Fibroblast of skin of scalp (primary cell): Measurements from ENCODE around the gene FHL3. TPM values are rescaled to one million over a fixed set of nuclear protein-coding genes. Genes with fewer than 3 reads are reported as not detected.

Source experiments
- DNase-seq: peaks from one replicate; pipeline ENCODE4 v3.0.0-alpha.2; 2013
- polyA plus RNA-seq, 2 experiments: library from polyadenylated mRNA; unstranded; fragments of 120-200 nt; gene quantifications; one replicate each; pipeline ENCODE4 v1.2.1, GENCODE V29; 2013; ENCODE audit not compliant: insufficient read length in 2 of 2

Gene FHL3
- 116 TPM for polyA plus RNA-seq (2013, experiment 1 of 2; ENCODE audit: insufficient read length)
- polyA plus RNA-seq (2013, experiment 2 of 2; ENCODE audit: insufficient read length) = 117 TPM

DNA sequence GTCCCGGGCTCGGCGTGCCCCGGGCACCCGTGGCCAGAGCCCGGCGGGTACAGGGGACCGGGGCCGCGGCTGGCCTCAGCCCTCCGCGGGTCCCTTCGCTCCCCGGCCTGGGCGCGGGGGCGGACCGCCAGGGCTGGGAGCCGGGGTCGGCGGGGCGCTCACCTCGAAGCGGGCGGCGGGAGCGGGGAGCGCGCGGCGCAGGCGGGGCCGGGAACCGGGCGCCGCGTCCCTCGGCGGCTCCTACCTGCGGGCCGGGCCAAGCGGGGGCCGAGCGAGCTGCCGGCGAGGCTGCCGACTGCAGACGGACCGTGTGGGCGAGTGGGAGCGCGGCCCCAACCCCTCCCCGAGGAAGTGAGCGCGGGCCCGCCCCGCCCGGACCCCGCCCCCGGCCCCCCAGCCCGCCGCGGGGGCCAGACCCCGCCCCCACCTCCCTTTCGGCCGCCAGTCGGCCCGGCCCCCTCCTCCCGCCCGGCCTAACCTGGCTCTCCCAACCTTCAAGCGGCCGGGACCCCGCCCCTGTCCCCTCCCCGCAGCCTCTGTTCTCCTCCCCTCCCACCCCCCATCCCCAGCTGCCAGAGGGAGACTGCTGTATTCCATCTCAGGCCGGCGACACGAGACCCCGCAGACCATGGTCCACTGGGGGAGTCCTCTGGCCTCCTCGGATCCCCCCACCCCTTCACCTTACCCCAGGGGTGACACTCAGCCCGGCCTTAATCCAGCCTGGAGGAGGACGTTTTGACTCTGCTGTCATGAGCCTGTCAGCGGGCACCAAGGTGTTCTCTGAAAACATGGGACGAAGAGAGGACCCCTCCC is at the start of gene FHL3:
TSS of gene FHL3 (minus strand) at position 320 of the 813 bp plus-strand sequence. CDS start 6,102 bp downstream, outside the sequence.
- DNase-seq = peak; percentile 73

- DNase-seq = no peak
Observed at GRCh38 chr1:38053416-38054091, 48.2 kb upstream of the FHL3 start.

DNA sequence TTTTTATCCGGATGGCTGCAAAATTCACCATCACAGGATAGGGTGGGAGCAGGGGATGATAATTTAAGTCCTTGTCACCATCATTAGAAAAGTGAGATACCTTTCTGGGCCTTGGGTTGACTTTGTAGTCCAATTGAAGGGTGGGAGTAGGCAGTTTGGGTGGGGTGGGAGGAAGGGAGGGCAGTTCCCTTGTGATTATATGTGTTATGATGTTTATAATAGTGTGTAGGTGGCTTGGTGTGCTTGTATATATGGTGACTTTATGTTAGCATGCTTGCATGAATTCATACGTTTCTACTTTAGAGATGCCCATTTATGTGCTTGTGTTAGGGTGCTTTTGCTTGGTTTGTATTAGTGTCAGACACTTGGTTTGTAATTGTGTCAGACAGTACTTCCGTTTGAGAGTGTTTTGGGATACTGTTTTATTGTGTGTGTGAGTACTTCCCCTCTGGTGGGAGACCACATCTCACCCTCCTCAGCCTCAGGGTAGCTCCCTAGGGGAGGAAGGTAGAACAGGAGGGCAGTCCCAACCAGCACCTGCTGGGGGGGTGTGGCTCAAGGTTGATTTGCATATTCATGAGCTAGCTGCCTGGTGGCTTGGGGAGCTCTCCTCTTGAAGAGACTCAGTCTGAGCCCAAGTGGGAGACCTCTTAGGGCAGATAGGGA is 47.6 kb upstream of the FHL3 start:
- no peak for DNase-seq

DNA sequence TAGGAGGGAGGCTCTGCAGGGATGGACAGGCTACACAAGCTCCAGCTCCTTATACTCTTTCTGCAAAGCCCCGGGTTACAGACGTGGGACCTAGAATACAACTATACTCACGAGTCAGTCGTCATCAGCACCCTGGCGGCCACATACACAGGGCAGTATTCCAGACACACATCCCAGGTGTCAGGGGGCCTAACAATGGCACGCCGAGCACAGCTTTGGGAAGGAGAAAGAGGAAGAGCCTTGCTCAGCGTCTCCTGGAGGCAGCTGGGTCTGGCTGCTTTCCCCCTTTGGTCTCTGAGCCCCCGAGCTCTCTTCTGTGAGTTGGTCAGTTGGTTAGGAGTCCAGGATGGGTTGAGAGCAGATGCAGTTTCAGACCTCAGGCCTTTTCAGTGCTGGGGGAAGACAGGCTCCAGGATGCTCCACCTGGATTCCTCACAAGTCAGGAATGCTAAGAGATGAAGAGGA is 45.8 kb upstream of the FHL3 start:
- DNase-seq = no peak

GRCh38 chr1:38050397-38051078 is 45.2 kb upstream of the FHL3 start:
- no peak for DNase-seq

GRCh38 chr1:38047603-38048141 is 42.4 kb upstream of the FHL3 start:
- DNase-seq = peak; percentile 28

DNA sequence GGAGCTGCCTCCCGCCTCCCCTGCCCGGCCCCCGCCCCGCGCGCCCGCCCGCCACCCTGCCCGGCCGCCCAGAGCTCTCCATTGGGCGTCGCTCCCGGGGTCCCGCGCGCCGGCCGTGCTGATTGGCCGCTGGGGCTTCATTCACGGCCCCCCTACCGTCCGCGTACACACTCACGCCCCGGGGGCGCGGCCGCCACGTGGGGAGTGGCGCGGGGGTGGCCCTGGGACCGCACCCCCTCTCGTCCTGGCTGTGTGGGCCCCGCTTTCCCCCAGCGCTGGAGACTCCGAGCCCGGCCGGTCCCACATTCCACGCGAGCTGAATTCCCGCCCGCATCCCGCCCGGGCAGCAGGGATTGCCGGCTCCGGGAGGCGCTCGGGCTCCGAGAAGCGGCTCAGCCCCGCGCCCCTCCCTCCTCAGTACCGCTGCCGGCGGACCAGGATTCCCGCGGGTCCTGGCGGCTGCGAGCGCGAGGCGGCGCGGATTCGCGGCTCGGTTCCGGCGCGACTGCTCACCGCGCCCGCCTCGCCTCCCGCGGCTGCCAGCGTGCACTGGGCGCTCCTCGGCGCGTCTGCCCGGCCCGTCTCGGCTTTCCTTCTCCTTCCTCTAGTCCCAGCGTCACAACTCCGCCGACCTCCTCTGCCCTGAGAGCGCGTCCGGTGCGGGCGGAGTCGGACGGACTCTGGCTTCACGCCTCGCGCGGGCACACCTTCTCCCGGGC is 41.7 kb upstream of the FHL3 start:
- DNase-seq = peak; percentile 85

DNA sequence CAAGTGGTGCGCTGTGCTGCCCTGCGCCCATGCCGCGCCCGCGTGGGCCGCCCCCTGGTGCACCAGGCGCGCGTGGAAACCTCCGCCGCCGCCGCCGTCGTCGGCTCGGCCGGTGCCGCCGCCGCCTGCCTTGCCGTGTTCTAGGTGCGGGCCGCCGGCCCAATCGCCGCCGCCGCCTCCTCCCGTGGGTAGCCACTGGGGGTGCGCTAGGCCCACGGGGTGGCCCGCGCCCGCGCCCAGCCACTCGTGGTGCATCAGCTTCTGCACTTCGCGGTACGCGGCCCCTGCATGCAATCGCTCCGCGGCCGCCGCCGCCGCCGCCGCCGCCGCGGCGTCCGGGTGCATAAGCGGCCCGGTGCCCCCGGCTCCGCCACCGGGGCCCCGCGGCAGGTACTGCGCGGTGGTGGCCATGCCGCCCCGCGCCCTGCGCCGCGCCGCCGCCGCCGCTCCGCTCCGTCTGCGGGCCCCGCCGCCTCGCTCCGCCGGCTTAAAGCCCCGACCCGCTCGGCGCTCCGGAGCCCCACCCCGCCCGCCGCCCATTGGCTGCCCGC is 41.1 kb upstream of the FHL3 start, which contains the start of gene POU3F1:
TSS of gene POU3F1 (minus strand) at position 461 of the 551 bp plus-strand sequence. CDS start at position 411, 50 bp downstream.
- DNase-seq = no peak

DNA sequence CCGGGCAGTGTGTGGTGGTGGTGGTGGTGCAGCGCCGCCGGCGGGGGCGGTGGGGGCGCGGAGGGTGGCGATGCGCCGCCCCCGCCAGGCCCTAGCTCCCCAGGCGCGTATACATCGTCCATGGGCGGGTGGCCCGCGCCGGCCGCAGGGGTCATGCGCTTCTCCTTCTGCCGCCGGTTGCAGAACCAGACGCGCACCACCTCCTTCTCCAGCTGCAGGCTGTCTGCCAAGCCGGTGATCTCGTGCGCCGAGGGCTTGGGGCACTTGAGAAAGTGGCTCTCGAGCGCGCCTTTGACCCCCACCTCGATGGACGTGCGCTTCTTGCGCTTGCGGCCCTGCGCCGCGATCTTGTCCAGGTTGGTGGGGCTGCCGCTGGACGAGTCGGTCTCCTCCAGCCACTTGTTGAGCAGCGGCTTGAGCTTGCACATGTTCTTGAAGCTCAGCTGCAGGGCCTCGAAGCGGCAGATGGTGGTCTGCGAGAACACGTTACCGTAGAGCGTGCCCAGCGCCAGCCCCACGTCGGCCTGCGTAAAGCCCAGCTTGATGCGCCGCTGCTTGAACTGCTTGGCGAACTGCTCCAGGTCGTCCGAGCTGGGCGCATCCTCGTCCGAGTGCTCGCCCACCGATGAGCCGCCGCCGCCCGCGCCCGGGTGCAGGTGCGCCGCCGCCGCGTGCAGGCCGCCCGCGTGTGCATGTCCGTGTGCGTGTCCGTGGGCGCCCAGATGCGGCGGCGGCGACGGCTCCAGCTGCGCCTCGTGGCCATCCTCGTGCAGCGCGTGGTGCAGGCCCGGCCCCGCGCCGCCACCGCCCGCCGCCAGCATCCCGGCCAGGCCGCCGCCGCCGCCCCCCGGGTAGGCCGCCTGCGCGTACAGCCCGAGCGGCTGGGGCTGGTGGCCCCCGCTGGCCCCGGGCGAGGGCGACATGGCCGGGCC is 40.4 kb upstream of the FHL3 start:
- no peak for DNase-seq

- no peak for DNase-seq
Observed at GRCh38 chr1:38044221-38045215, 39.2 kb upstream of the FHL3 start.

DNA sequence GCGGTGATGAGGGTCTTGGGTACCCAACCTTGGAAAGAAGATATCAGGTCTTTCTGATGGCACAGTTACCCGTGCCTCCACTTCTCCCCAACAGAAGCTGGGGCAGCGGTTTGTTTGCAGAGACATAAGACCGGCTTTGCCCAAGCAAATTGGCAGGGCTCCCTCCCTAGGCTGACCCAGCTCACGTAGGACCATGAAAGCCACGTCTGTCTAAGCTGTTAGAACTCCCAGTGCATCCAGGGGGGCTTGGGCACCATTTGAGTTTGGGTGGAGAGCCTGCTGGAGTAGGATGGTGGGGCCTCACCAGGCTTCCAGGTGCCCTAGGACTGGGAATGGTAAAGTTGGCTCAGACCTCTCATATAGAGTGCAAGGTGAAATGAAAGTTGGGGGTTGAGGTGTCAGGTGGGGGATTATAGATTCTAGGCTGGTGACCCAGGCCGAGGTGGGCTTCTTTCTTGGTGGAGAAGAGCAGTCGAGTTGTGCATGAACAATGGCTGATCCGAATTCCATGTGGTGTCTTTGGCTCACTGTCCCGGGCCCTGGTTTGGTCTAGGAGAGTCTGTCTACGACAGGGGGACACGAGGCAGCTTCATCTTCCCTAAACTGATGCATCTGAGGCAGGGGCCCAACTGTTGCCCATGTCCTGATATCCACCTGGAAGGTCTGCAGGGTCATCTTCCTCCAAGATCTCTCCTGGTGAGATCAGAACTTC is 37.9 kb upstream of the FHL3 start:
- DNase-seq = no peak

- no peak for DNase-seq
Observed at GRCh38 chr1:38041936-38042834, 36.9 kb upstream of the FHL3 start.

DNA sequence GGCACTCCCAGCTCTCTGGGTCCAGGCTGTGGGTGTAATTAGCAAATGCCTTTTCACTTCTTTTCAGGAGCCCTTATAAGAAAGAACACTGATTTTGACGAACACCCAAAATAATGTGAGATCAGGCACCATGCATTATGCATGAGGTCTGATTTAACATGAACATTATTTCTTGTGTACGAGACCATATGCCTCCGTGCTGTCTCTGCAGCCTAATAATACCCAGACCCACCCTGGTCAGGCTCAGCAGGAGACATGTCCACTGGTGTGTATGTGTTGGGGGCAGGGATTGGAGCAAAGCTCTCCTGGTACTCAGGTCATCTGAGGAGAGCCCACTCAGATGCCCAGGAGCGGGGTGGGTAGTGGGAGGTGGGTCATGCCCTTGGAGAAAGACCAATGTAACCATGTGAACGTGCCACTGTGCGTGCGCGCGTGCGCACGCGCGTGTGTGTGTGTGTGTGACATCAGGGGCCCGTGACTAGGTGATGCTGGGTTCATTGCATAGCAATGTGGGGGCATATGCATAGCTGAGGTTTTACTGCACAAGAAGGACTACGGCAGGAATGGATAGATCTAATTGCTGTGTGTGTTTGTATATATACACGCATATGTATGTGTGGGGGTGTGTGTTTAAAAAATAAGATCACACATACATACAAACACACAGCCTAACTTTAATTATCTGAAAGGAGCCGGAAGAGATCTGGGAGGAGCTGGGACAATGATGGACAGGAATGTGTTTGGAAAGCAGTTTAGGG is 34.2 kb upstream of the FHL3 start:
- no peak for DNase-seq

GRCh38 chr1:38038861-38039260 is 33.5 kb upstream of the FHL3 start:
- peak; percentile 73 for DNase-seq

GRCh38 chr1:38037221-38037939 is 32.1 kb upstream of the FHL3 start:
- no peak for DNase-seq
